Vagina (tissue), 2 donors: ENCODE results near the gene CELF4. TPM values are rescaled to one million over a fixed set of nuclear protein-coding genes. Genes with fewer than 3 reads are reported as not detected.

Experiments
- DNase-seq, 2 donors: peaks; one replicate each; pipeline ENCODE4 v3.0.0-alpha.2; 2017; ENCODE audit errors: extremely low spot score in 2 of 2
- H3K27ac ChIP-seq: fragments of 200-600 bp; sonication (generic); one replicate; pipeline ENCODE4 v1.5.1; 2019
- H3K27me3 ChIP-seq: fragments of 200-600 bp; sonication (generic); one replicate; pipeline ENCODE4 v1.5.1; 2019
- H3K36me3 ChIP-seq, 2 donors: fragments of 200-600 bp; sonication (generic); one replicate each; pipeline ENCODE4 v1.5.1; 2017 to 2019
- H3K4me1 ChIP-seq: fragments of 200-600 bp; sonication (generic); one replicate; pipeline ENCODE4 v1.5.1; 2019
- H3K4me3 ChIP-seq, 2 donors: fragments of 200-600 bp; sonication (generic); 1 replicate in 1 of 2; 2 replicates in 1 of 2; pipeline ENCODE4 v1.5.1; 2016 to 2019
- H3K9me3 ChIP-seq: fragments of 200-600 bp; sonication (generic); one replicate; pipeline ENCODE4 v1.5.1; 2019
- CTCF ChIP-seq, 3 experiments: fragments of 450-650 bp in 2 of 3; fragments of 200-600 bp in 1 of 3; sonication (generic) in 1 of 3; IDR thresholded peaks; one replicate each; pipeline ENCODE4 v1.5.1; 2017 to 2019; ENCODE audit warnings: antibody characterized with exemption in 3 of 3, mild to moderate bottlenecking in 2 of 3, moderate library complexity in 2 of 3
- POLR2A ChIP-seq, 2 donors: fragments of 450-650 bp; IDR thresholded peaks; one replicate each; pipeline ENCODE4 v1.6.1; 2017; ENCODE audit warnings: antibody characterized with exemption in 2 of 2, mild to moderate bottlenecking in 2 of 2, moderate library complexity in 2 of 2
- POLR2AphosphoS5 ChIP-seq, 2 donors: sonication (generic); formaldehyde crosslinking; IDR thresholded peaks; one replicate each; pipeline ENCODE4 v1.9.0; 2017; ENCODE audit warnings: antibody characterized with exemption in 2 of 2, mild to moderate bottlenecking in 2 of 2, low read depth in 1 of 2; ENCODE audit not compliant: insufficient read depth in 1 of 2
- intact Hi-C: fragments of 100-400 bp; cut with DNase I; formaldehyde crosslinking; loops from one replicate; pipeline ENCODE4 v1.15.1; 2023
- total RNA-seq: library from RNA; depleted of rRNA; stranded (reverse); fragments of >200 nt; gene quantifications from one replicate; pipeline ENCODE4 v1.2.3, GENCODE V29; 2016

The CELF4 gene
- total RNA-seq, 1 donor from 2014 or later: 2.2 TPM

DNA sequence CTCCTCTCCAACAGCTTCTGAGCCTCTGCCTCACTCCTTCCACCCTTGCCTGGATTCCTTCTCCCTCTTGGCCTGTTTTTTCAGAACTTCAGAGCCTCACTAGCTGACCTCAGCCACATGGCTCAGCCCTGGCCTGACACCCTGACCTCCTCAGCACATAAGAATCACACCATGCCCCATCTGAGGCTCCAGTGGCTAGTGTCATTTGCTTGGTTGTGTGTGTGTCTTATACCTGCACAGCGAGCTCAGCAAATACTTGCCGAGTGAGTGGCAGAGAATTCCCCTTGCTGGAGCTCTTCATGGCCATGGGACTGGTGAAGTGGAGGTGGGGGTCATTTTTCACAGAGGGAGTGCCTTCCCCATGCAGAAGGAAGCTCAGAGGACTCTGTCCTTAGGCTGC lies 70.2 kb downstream of the CELF4 start:
- Histone ChIP-seq H3K4me1 (no peaks in the 10 kb centered on the region), H3K27me3 (no peaks in the 10 kb centered on the region), H3K36me3 (no peaks in the 10 kb centered on the region), H3K27ac (no peak overlapping the region), H3K9me3 (no peaks in the 10 kb centered on the region), H3K4me3 (no peak overlapping the region)
- intact Hi-C loops: loop anchor here (10.0 kb wide), 1 partner anchor 1039 kb away; no protein-coding TSS in a partner anchor
- TF ChIP-seq POLR2A (IDR thresholded peaks at IDR 0.05) (no peak), CTCF (IDR thresholded peaks at IDR 0.05) (no peak), POLR2AphosphoS5 (IDR thresholded peaks at IDR 0.05; ENCODE audit: insufficient read depth in 1 of 2, low read depth in 1 of 2) (no peak)
- DNase-seq: no peak

GRCh38 chr18:37494406-37494805 lies 71.2 kb downstream of the CELF4 start:
- no peaks in the 10 kb centered on the region for H3K9me3 ChIP-seq
- no peaks in the 10 kb centered on the region for H3K36me3 ChIP-seq
- no peak overlapping the region for H3K4me3 ChIP-seq
- DNase-seq: no peak
- no peak overlapping the region for H3K27ac ChIP-seq
- intact Hi-C loops: loop anchor here (10.0 kb wide), 1 partner anchor 1040 kb away; no protein-coding TSS in a partner anchor
- no peak for TF ChIP-seq POLR2AphosphoS5 (IDR thresholded peaks at IDR 0.05; ENCODE audit: insufficient read depth in 1 of 2, low read depth in 1 of 2)
- TF ChIP-seq POLR2A (IDR thresholded peaks at IDR 0.05): no peak
- TF ChIP-seq CTCF (IDR thresholded peaks at IDR 0.05): no peak
- H3K27me3 ChIP-seq: no peaks in the 10 kb centered on the region
- no peaks in the 10 kb centered on the region for H3K4me1 ChIP-seq

GRCh38 chr18:37493352-37493935 lies 72.2 kb downstream of the CELF4 start:
- no peak for TF ChIP-seq POLR2AphosphoS5 (IDR thresholded peaks at IDR 0.05; ENCODE audit: insufficient read depth in 1 of 2, low read depth in 1 of 2)
- TF ChIP-seq CTCF (IDR thresholded peaks at IDR 0.05): no peak
- TF ChIP-seq POLR2A (IDR thresholded peaks at IDR 0.05): no peak
- DNase-seq: no peak
- intact Hi-C loops: loop anchor here (10.0 kb wide), 1 partner anchor 1041 kb away; no protein-coding TSS in a partner anchor
- Histone ChIP-seq H3K4me3 (no peak overlapping the region), H3K27me3 (no peaks in the 10 kb centered on the region), H3K9me3 (no peaks in the 10 kb centered on the region), H3K27ac (no peak overlapping the region), H3K4me1 (no peaks in the 10 kb centered on the region), H3K36me3 (no peaks in the 10 kb centered on the region)

DNA sequence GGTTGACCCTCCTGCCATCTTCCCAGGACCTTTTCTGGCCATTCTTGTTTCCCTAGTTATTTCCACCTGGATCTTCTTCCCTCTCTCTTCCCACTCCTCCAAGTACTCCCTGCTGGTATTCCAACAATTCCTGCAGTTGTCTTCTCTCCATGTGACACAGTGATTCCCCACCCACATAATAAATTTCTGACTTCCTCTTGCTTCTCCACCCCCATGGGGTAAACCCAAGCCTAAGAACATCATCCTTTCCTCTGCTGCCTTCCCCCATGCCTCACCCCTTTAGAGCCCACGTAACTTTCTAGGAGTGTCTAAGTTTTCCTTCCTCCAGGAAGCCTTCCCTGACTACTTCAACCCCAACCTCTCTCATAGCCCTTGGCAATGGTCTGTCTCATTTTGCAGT lies 72.6 kb downstream of the CELF4 start:
- Histone ChIP-seq H3K36me3 (no peaks in the 10 kb centered on the region), H3K9me3 (no peaks in the 10 kb centered on the region), H3K4me3 (no peak overlapping the region), H3K27ac (no peak overlapping the region), H3K4me1 (no peaks in the 10 kb centered on the region), H3K27me3 (no peaks in the 10 kb centered on the region)
- intact Hi-C loops: loop anchor here (10.0 kb wide), 1 partner anchor 1042 kb away; no protein-coding TSS in a partner anchor
- no peak for DNase-seq
- no peak for TF ChIP-seq POLR2A (IDR thresholded peaks at IDR 0.05)

DNA sequence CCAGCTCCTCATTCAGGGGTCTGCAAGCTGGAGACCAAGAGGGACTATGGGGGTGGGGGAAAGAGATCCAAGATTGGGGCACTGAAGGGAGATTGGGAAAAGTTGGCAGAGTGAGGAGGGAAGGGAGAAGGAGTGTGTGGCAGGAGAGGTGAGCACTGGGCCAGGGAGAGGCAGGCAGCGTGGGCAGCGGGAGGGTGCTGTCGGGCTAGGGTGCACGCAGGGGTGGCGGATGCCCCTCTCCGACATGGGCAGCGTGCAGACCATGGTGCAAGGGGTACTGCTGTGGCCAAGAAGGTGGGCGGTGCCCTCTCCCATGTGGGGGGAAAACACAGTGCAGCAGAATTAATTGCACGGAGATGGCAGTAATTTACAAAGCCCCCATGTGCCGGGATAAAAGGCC lies 74.1 kb downstream of the CELF4 start:
- TF ChIP-seq POLR2AphosphoS5 (IDR thresholded peaks at IDR 0.05; ENCODE audit: insufficient read depth in 1 of 2, low read depth in 1 of 2) (no peak), CTCF (IDR thresholded peaks at IDR 0.05) (no peak), POLR2A (IDR thresholded peaks at IDR 0.05) (no peak)
- no peak overlapping the region for H3K4me3 ChIP-seq
- no peaks in the 10 kb centered on the region for H3K27me3 ChIP-seq
- no peaks in the 10 kb centered on the region for H3K36me3 ChIP-seq
- no peaks in the 10 kb centered on the region for H3K4me1 ChIP-seq
- no peaks in the 10 kb centered on the region for H3K9me3 ChIP-seq
- H3K27ac ChIP-seq: no peak overlapping the region
- no peak for DNase-seq
- intact Hi-C loops: loop anchor here (10.0 kb wide), 1 partner anchor 1043 kb away; no protein-coding TSS in a partner anchor
